Fibroblast of villous mesenchyme (primary cell): Measurements from ENCODE around the gene ATP11A. TPM values are rescaled to one million over a fixed set of nuclear protein-coding genes. Genes with fewer than 3 reads are reported as not detected.

Experiments used
- DNase-seq: peaks from one replicate; pipeline ENCODE4 v3.0.0-alpha.2; 2010; ENCODE audit warnings: low read depth
- H3K4me3 ChIP-seq: 2 replicates; pipeline ENCODE4 v1.5.1; 2011; ENCODE audit warnings: low read depth, mild to moderate bottlenecking, low read length
- CTCF ChIP-seq: IDR thresholded peaks from 2 replicates; pipeline ENCODE4 v1.5.1; 2012; ENCODE audit warnings: low read depth, mild to moderate bottlenecking, low read length; ENCODE audit not compliant: insufficient read depth
- total RNA-seq: library from RNA; depleted of rRNA; stranded (reverse); fragments of >200 nt; gene quantifications from 2 replicates; pipeline ENCODE4 v1.2.3, GENCODE V29; 2012

The ATP11A gene
- total RNA-seq, 1 donor, result 6.9 TPM

- TF ChIP-seq CTCF, result no peak
- DNase-seq, result no peak
- H3K4me3 ChIP-seq, result no peak overlapping the region
Observed at GRCh38 chr13:112850273-112850672, 160.4 kb downstream of the ATP11A start.

- no peak for DNase-seq
- H3K4me3 ChIP-seq, result no peak overlapping the region
- no peak for TF ChIP-seq CTCF
Observed at GRCh38 chr13:112851107-112852038, 161.5 kb downstream of the ATP11A start.

GRCh38 chr13:112852392-112852791 is 162.6 kb downstream of the ATP11A start:
- no peak overlapping the region for H3K4me3 ChIP-seq
- no peak for DNase-seq
- TF ChIP-seq CTCF, result no peak

- no peak for DNase-seq
- TF ChIP-seq CTCF, result no peak
- no peak overlapping the region for H3K4me3 ChIP-seq
Observed at GRCh38 chr13:112852808-112853207, 163.0 kb downstream of the ATP11A start.

GRCh38 chr13:112854321-112854720 is 164.5 kb downstream of the ATP11A start:
- no peak for DNase-seq
- H3K4me3 ChIP-seq, result no peak overlapping the region
- TF ChIP-seq CTCF, result no peak

- TF ChIP-seq CTCF, result no peak
- no peak overlapping the region for H3K4me3 ChIP-seq
- no peak for DNase-seq
Observed at GRCh38 chr13:112855859-112856258, 166.0 kb downstream of the ATP11A start.
